Measurements from ENCODE around the gene GNG2. TPM values are rescaled to one million over a fixed set of nuclear protein-coding genes. Genes with fewer than 3 reads are reported as not detected.

GNG2 gene
- total and polyA plus RNA-seq, 2 experiments from 2014 or later: 3.3 to 4.5 TPM

- H3K27me3 ChIP-seq: no peaks in the 10 kb centered on the region
- H3K36me3 ChIP-seq: no peaks in the 10 kb centered on the region
- H3K4me3 ChIP-seq: no peak overlapping the region
- H3K27ac ChIP-seq: no peak overlapping the region
- no peak for TF ChIP-seq CTCF (IDR thresholded peaks at IDR 0.05; ENCODE audit: low read depth, low read length)
- DNase-seq (ENCODE audit: low read depth in 1 of 2, low spot score in 1 of 2): peak in 1 of 2 donors; percentile 86
- H3K9me3 ChIP-seq (ENCODE audit: low read depth): no peaks in the 10 kb centered on the region
- H3K4me1 ChIP-seq (ENCODE audit: low read depth): peaks cover 13% of the 10 kb centered on the region
Observed at GRCh38 chr14:51846631-51847488, 13.6 kb upstream of the GNG2 start.

- no peak overlapping the region for H3K27ac ChIP-seq
- TF ChIP-seq CTCF (IDR thresholded peaks at IDR 0.05; ENCODE audit: low read depth, low read length): no peak
- DNase-seq (ENCODE audit: low read depth in 1 of 2, low spot score in 1 of 2): no peak
- peaks cover 13% of the 10 kb centered on the region for H3K4me1 ChIP-seq (ENCODE audit: low read depth)
- H3K36me3 ChIP-seq: no peaks in the 10 kb centered on the region
- no peak overlapping the region for H3K4me3 ChIP-seq
- no peaks in the 10 kb centered on the region for H3K9me3 ChIP-seq (ENCODE audit: low read depth)
- no peaks in the 10 kb centered on the region for H3K27me3 ChIP-seq
Observed at GRCh38 chr14:51847489-51847796, 13.0 kb upstream of the GNG2 start.

GRCh38 chr14:51848120-51848519 lies 12.3 kb upstream of the GNG2 start:
- Histone ChIP-seq H3K36me3 (no peaks in the 10 kb centered on the region), H3K9me3 (ENCODE audit: low read depth) (no peaks in the 10 kb centered on the region), H3K27me3 (no peaks in the 10 kb centered on the region), H3K4me1 (ENCODE audit: low read depth) (peaks cover 13% of the 10 kb centered on the region), H3K4me3 (no peak overlapping the region), H3K27ac (no peak overlapping the region)
- no peak for DNase-seq (ENCODE audit: low read depth in 1 of 2, low spot score in 1 of 2)
- TF ChIP-seq CTCF (IDR thresholded peaks at IDR 0.05; ENCODE audit: low read depth, low read length): no peak

- Histone ChIP-seq H3K9me3 (ENCODE audit: low read depth) (no peaks in the 10 kb centered on the region), H3K27ac (no peak overlapping the region), H3K27me3 (no peaks in the 10 kb centered on the region), H3K4me3 (no peak overlapping the region), H3K36me3 (no peaks in the 10 kb centered on the region), H3K4me1 (ENCODE audit: low read depth) (peaks cover 13% of the 10 kb centered on the region)
- DNase-seq (ENCODE audit: low read depth in 1 of 2, low spot score in 1 of 2): no peak
- no peak for TF ChIP-seq CTCF (IDR thresholded peaks at IDR 0.05; ENCODE audit: low read depth, low read length)
Observed at GRCh38 chr14:51849097-51849496, 11.3 kb upstream of the GNG2 start.

- Histone ChIP-seq H3K4me3 (no peak overlapping the region), H3K27ac (no peak overlapping the region), H3K27me3 (no peaks in the 10 kb centered on the region), H3K9me3 (ENCODE audit: low read depth) (no peaks in the 10 kb centered on the region), H3K36me3 (no peaks in the 10 kb centered on the region), H3K4me1 (ENCODE audit: low read depth) (peaks cover 13% of the 10 kb centered on the region)
- no peak for TF ChIP-seq CTCF (IDR thresholded peaks at IDR 0.05; ENCODE audit: low read depth, low read length)
- DNase-seq (ENCODE audit: low read depth in 1 of 2, low spot score in 1 of 2): no peak
Observed at GRCh38 chr14:51850651-51851050, 9.8 kb upstream of the GNG2 start.
